T1000 (cell line): Measurements from ENCODE around the gene FRS2.
"Not testable (repeated sequence)": the region's sequence is repeated elsewhere in the genome, so short reads cannot be mapped to it uniquely, and the experiment has no call there.

ENCODE experiments used
- DNase-seq: peaks from one replicate; lab custom pipeline; 2025; ENCODE audit warnings: mixed read lengths; lab: John Stamatoyannopoulos, UW

Gene FRS2

GRCh38 chr12:69470189-69471075, at the start of gene FRS2:
Gene FRS2, plus strand, starts transcription at chr12:69470388. Its CDS starts 98,643 bp downstream, at chr12:69569031.
- peak; percentile 100 for DNase-seq

GRCh38 chr12:69421548-69421947, 48.6 kb upstream of the FRS2 start:
- no peak for DNase-seq

- no peak for DNase-seq
Measured at GRCh38 chr12:69423037-69423905, 46.9 kb upstream of the FRS2 start.

- DNase-seq = no peak
Measured at GRCh38 chr12:69425417-69425816, 44.8 kb upstream of the FRS2 start.

GRCh38 chr12:69428351-69429073, 41.7 kb upstream of the FRS2 start:
- no peak for DNase-seq

GRCh38 chr12:69430942-69431590, 39.1 kb upstream of the FRS2 start:
- no peak for DNase-seq

- DNase-seq = no peak
Measured at GRCh38 chr12:69431591-69432222, 38.5 kb upstream of the FRS2 start.

- DNase-seq = no peak
Measured at GRCh38 chr12:69433653-69434052, 36.5 kb upstream of the FRS2 start.

GRCh38 chr12:69435644-69436043, 34.5 kb upstream of the FRS2 start:
- no peak for DNase-seq

- DNase-seq = no peak
Measured at GRCh38 chr12:69437073-69437472, 33.1 kb upstream of the FRS2 start.

GRCh38 chr12:69438539-69438938, 31.6 kb upstream of the FRS2 start:
- DNase-seq = no peak

GRCh38 chr12:69440016-69440415, 30.2 kb upstream of the FRS2 start:
- no peak for DNase-seq

GRCh38 chr12:69440886-69441285, 29.3 kb upstream of the FRS2 start:
- DNase-seq = no peak

GRCh38 chr12:69442894-69443293, 27.3 kb upstream of the FRS2 start:
- peak; percentile 95 for DNase-seq

GRCh38 chr12:69443916-69444315, 26.3 kb upstream of the FRS2 start:
- no peak for DNase-seq

GRCh38 chr12:69447892-69448291, 22.3 kb upstream of the FRS2 start:
- no peak for DNase-seq

GRCh38 chr12:69452598-69453132, 17.5 kb upstream of the FRS2 start:
- DNase-seq = not testable (repeated sequence)

- no peak for DNase-seq
Measured at GRCh38 chr12:69456239-69456638, 13.9 kb upstream of the FRS2 start.

- no peak for DNase-seq
Measured at GRCh38 chr12:69457433-69457832, 12.8 kb upstream of the FRS2 start.

GRCh38 chr12:69459477-69459876, 10.7 kb upstream of the FRS2 start:
- DNase-seq = no peak

- DNase-seq = no peak
Measured at GRCh38 chr12:69464428-69464827, 5.8 kb upstream of the FRS2 start.
